Omental fat pad (tissue), 4 donors: Measurements from ENCODE around the gene CAPN11. TPM values are rescaled to one million over a fixed set of nuclear protein-coding genes. Genes with fewer than 3 reads are reported as not detected.
A peak's percentile ranks its signal among the peaks of the same experiment; 100 is the strongest.

ENCODE experiments used
- ATAC-seq: fragments of 150-250 bp; one replicate; pipeline ENCODE4 v1.9.1; 2016; ENCODE audit warnings: mild to moderate bottlenecking, moderate library complexity; ENCODE audit not compliant: low FRiP score
- DNase-seq: peaks from one replicate; pipeline ENCODE4 v3.0.0-alpha.2; 2019; ENCODE audit warnings: low spot score
- CTCF ChIP-seq, 3 donors: fragments of 450-650 bp; IDR thresholded peaks; one replicate each; pipeline ENCODE4 v1.5.1; 2016 to 2017; ENCODE audit warnings: antibody characterized with exemption in 3 of 3, mild to moderate bottlenecking in 3 of 3, moderate library complexity in 2 of 3
- total RNA-seq, 4 donors: library from RNA; depleted of rRNA; stranded (reverse); fragments of >200 nt; gene quantifications; one replicate each; pipeline ENCODE4 v1.1.0, GENCODE V29; 2016

Gene CAPN11
- total RNA-seq, 4 donors from 2014 or later = 0.09 to 8.4 (median 3.3) TPM

GRCh38 chr6:44219815-44220784 is 61.5 kb downstream of the CAPN11 start:
- ATAC-seq (no peak), DNase-seq (no peak)
- TF ChIP-seq CTCF (IDR thresholded peaks at IDR 0.05) = no peak

- ATAC-seq = no peak
- DNase-seq = no peak
These were observed 62.3 kb downstream of the CAPN11 start for GRCh38 chr6:44220913-44221290.

GRCh38 chr6:44221291-44221960 is 62.8 kb downstream of the CAPN11 start:
- peak; percentile 73 for ATAC-seq
- peak; percentile 71 for DNase-seq
- TF ChIP-seq CTCF (IDR thresholded peaks at IDR 0.05) = peak in 2 of 3 donors; percentile 23 to 58

More at GRCh38 chr6:44220913-44221290, 62.3 kb downstream of the CAPN11 start:
- no peak for TF ChIP-seq CTCF (IDR thresholded peaks at IDR 0.05)

GRCh38 chr6:44221961-44222335 is 63.3 kb downstream of the CAPN11 start:
- ATAC-seq = peak; percentile 0
- no peak for TF ChIP-seq CTCF (IDR thresholded peaks at IDR 0.05)
- DNase-seq = no peak

- no peak for DNase-seq
These were observed 64.1 kb downstream of the CAPN11 start for GRCh38 chr6:44222486-44223318.

More at GRCh38 chr6:44222486-44223318, 64.1 kb downstream of the CAPN11 start:
- TF ChIP-seq CTCF (IDR thresholded peaks at IDR 0.05) = no peak
- no peak for ATAC-seq
